ENCODE results near the gene GHR.

GRCh38 chr5:42496397-42497156, 73.3 kb downstream of the GHR start:
- TF ChIP-seq CTCF (IDR thresholded peaks at IDR 0.05; ENCODE audit: insufficient read depth, low read depth, low read length), result no peak
- no peak for TF ChIP-seq EZH2 (IDR thresholded peaks at IDR 0.05; ENCODE audit: insufficient read depth, low read length)
